ENCODE measurements around the gene IL17RD. TPM values are rescaled to one million over a fixed set of nuclear protein-coding genes. Genes with fewer than 3 reads are reported as not detected.

The IL17RD gene
- total and polyA plus RNA-seq, 2 of the 13 experiments (the other 11 are each of a cell fraction or from before 2014, with no cell fraction given), result 0.28 to 0.31 TPM

- TF ChIP-seq ZNF558 (CRISPR knock-in tag; IDR thresholded peaks at IDR 0.05; ENCODE audit: borderline replicate concordance) (peak; percentile 65; the same call in 1 of the 2 replicates), ELF3 (CRISPR knock-in tag; IDR thresholded peaks at IDR 0.05) (peak; percentile 53; the same call in 1 of the 2 replicates), ZNF44 (CRISPR knock-in tag; IDR thresholded peaks at IDR 0.05) (no peak), HNRNPLL (IDR thresholded peaks at IDR 0.05; ENCODE audit: low read depth, low read length, poor library complexity, severe bottlenecking) (peak; percentile 43), PRDM4 (CRISPR knock-in tag; IDR thresholded peaks at IDR 0.05; ENCODE audit: borderline replicate concordance) (no peak), RORA (CRISPR knock-in tag; IDR thresholded peaks at IDR 0.05) (0 out of 2 replicates have a peak, but pooled peaks have one; percentile 42), ZNF768 (CRISPR knock-in tag; IDR thresholded peaks at IDR 0.05) (peak; percentile 13; the same call in 1 of the 2 replicates), TARDBP (CRISPR knock-in tag; IDR thresholded peaks at IDR 0.05) (no peak; the same call in 1 of the 2 replicates), ZNF713 (CRISPR knock-in tag; IDR thresholded peaks at IDR 0.05) (no peak), ZSCAN21 (CRISPR knock-in tag; IDR thresholded peaks at IDR 0.05; ENCODE audit: borderline replicate concordance) (no peak), ZMYM2 (CRISPR knock-in tag; IDR thresholded peaks at IDR 0.05) (no peak), TBX3 (IDR thresholded peaks at IDR 0.05; ENCODE audit: borderline replicate concordance) (no peak), ZNF3 (CRISPR knock-in tag; IDR thresholded peaks at IDR 0.05) (no peak), ZNF280B (CRISPR knock-in tag; IDR thresholded peaks at IDR 0.05; ENCODE audit: borderline replicate concordance) (0 out of 2 replicates have a peak, but pooled peaks have one; percentile 49)
- TF ChIP-seq, protein P1, sequence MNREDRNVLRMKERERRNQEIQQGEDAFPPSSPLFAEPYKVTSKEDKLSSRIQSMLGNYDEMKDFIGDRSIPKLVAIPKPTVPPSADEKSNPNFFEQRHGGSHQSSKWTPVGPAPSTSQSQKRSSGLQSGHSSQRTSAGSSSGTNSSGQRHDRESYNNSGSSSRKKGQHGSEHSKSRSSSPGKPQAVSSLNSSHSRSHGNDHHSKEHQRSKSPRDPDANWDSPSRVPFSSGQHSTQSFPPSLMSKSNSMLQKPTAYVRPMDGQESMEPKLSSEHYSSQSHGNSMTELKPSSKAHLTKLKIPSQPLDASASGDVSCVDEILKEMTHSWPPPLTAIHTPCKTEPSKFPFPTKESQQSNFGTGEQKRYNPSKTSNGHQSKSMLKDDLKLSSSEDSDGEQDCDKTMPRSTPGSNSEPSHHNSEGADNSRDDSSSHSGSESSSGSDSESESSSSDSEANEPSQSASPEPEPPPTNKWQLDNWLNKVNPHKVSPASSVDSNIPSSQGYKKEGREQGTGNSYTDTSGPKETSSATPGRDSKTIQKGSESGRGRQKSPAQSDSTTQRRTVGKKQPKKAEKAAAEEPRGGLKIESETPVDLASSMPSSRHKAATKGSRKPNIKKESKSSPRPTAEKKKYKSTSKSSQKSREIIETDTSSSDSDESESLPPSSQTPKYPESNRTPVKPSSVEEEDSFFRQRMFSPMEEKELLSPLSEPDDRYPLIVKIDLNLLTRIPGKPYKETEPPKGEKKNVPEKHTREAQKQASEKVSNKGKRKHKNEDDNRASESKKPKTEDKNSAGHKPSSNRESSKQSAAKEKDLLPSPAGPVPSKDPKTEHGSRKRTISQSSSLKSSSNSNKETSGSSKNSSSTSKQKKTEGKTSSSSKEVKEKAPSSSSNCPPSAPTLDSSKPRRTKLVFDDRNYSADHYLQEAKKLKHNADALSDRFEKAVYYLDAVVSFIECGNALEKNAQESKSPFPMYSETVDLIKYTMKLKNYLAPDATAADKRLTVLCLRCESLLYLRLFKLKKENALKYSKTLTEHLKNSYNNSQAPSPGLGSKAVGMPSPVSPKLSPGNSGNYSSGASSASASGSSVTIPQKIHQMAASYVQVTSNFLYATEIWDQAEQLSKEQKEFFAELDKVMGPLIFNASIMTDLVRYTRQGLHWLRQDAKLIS (CRISPR knock-in tag; IDR thresholded peaks at IDR 0.05), result no peak
- TF ChIP-seq, protein P2, sequence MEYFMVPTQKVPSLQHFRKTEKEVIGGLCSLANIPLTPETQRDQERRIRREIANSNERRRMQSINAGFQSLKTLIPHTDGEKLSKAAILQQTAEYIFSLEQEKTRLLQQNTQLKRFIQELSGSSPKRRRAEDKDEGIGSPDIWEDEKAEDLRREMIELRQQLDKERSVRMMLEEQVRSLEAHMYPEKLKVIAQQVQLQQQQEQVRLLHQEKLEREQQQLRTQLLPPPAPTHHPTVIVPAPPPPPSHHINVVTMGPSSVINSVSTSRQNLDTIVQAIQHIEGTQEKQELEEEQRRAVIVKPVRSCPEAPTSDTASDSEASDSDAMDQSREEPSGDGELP (IDR thresholded peaks at IDR 0.05; ENCODE audit: borderline replicate concordance, low read depth), result peak; percentile 45; the same call in 1 of the 2 replicates
- TF ChIP-seq, protein P3, sequence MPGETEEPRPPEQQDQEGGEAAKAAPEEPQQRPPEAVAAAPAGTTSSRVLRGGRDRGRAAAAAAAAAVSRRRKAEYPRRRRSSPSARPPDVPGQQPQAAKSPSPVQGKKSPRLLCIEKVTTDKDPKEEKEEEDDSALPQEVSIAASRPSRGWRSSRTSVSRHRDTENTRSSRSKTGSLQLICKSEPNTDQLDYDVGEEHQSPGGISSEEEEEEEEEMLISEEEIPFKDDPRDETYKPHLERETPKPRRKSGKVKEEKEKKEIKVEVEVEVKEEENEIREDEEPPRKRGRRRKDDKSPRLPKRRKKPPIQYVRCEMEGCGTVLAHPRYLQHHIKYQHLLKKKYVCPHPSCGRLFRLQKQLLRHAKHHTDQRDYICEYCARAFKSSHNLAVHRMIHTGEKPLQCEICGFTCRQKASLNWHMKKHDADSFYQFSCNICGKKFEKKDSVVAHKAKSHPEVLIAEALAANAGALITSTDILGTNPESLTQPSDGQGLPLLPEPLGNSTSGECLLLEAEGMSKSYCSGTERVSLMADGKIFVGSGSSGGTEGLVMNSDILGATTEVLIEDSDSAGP (CRISPR knock-in tag; IDR thresholded peaks at IDR 0.05; ENCODE audit: borderline replicate concordance), result peak; percentile 79; the same call in 1 of the 2 replicates
Observed at GRCh38 chr3:57169872-57170623, 4.9 kb upstream of the IL17RD start (continued).

Data from HepG2 (cell line).